Endothelial cell of umbilical vein (primary cell): ENCODE data around the gene PARP3.

Source experiments
- EZH2 ChIP-seq: IDR thresholded peaks from 2 replicates; pipeline ENCODE4 v1.6.1; 2012; ENCODE audit warnings: borderline replicate concordance, low read depth, mild to moderate bottlenecking, moderate library complexity, low read length, inconsistent platforms; ENCODE audit not compliant: severe bottlenecking
- JUN ChIP-seq: IDR thresholded peaks from 2 replicates; pipeline ENCODE4 v1.6.1; 2011; ENCODE audit warnings: borderline replicate concordance, low read depth; ENCODE audit not compliant: insufficient read length, insufficient read depth
- POLR2A ChIP-seq: IDR thresholded peaks from 2 replicates; pipeline ENCODE4 v1.6.1; 2012; ENCODE audit warnings: low read depth, mild to moderate bottlenecking, control low read depth, low read length
- POLR2AphosphoS5 ChIP-seq: IDR thresholded peaks from 2 replicates; pipeline ENCODE4 v1.6.1; 2012; ENCODE audit warnings: low read depth, mild to moderate bottlenecking, control low read depth, low read length, moderate library complexity; ENCODE audit not compliant: insufficient read depth
- TF ChIP-seq, protein P1 (sequence below), 2 donors: IDR thresholded peaks; 1 replicate in 1 of 2; 2 replicates in 1 of 2; pipeline ENCODE4 v1.5.1; 2011; ENCODE audit warnings: low read length in 2 of 2, mild to moderate bottlenecking in 2 of 2, moderate library complexity in 2 of 2, control low read depth in 1 of 2, inconsistent platforms in 1 of 2, low read depth in 1 of 2; ENCODE audit not compliant: insufficient read depth in 1 of 2; ENCODE audit errors: extremely low read depth in 1 of 2

DNA sequence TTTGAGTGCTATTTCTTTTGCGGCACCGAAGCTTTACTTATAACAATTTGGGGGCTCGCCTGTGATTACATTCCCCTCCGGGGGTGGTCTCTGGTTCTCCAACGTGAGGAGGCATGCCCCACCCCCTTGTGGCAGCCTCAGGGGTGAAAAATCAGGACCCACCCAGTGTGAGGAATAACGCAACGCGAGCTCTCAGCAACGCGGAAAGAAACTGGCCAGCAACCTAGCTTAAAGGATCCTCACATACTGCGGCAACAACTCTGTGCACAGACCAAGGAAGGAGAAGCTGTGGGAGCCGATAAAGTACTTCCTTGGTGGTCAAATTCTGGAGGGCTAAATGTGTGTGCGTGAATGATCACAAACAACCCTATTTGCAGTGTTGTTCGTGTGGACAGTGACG, 44.8 kb upstream of the PARP3 start:
- TF ChIP-seq, protein P1, sequence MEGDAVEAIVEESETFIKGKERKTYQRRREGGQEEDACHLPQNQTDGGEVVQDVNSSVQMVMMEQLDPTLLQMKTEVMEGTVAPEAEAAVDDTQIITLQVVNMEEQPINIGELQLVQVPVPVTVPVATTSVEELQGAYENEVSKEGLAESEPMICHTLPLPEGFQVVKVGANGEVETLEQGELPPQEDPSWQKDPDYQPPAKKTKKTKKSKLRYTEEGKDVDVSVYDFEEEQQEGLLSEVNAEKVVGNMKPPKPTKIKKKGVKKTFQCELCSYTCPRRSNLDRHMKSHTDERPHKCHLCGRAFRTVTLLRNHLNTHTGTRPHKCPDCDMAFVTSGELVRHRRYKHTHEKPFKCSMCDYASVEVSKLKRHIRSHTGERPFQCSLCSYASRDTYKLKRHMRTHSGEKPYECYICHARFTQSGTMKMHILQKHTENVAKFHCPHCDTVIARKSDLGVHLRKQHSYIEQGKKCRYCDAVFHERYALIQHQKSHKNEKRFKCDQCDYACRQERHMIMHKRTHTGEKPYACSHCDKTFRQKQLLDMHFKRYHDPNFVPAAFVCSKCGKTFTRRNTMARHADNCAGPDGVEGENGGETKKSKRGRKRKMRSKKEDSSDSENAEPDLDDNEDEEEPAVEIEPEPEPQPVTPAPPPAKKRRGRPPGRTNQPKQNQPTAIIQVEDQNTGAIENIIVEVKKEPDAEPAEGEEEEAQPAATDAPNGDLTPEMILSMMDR (IDR thresholded peaks at IDR 0.05; ENCODE audit: extremely low read depth in 1 of 2, insufficient read depth in 1 of 2, low read depth in 1 of 2, low read length in 2 of 2): no peak
- no peak for TF ChIP-seq JUN
- TF ChIP-seq POLR2A: no peak
- TF ChIP-seq EZH2: no peak
- TF ChIP-seq POLR2AphosphoS5: no peak
